HG03439 (cell line): ENCODE results near the gene DBP.
"Not testable (repeated sequence)": the region's sequence is repeated elsewhere in the genome, so short reads cannot be mapped to it uniquely, and the experiment has no call there.

ENCODE experiments used
- ATAC-seq: cut with Tn5 transposase; IDR thresholded peaks from one replicate; pipeline ENCODE4 v1.9.1; 2021; ENCODE audit warnings: mild to moderate bottlenecking, moderate library complexity; ENCODE audit not compliant: unreplicated experiment

Gene DBP, protein sequence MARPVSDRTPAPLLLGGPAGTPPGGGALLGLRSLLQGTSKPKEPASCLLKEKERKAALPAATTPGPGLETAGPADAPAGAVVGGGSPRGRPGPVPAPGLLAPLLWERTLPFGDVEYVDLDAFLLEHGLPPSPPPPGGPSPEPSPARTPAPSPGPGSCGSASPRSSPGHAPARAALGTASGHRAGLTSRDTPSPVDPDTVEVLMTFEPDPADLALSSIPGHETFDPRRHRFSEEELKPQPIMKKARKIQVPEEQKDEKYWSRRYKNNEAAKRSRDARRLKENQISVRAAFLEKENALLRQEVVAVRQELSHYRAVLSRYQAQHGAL

DNA sequence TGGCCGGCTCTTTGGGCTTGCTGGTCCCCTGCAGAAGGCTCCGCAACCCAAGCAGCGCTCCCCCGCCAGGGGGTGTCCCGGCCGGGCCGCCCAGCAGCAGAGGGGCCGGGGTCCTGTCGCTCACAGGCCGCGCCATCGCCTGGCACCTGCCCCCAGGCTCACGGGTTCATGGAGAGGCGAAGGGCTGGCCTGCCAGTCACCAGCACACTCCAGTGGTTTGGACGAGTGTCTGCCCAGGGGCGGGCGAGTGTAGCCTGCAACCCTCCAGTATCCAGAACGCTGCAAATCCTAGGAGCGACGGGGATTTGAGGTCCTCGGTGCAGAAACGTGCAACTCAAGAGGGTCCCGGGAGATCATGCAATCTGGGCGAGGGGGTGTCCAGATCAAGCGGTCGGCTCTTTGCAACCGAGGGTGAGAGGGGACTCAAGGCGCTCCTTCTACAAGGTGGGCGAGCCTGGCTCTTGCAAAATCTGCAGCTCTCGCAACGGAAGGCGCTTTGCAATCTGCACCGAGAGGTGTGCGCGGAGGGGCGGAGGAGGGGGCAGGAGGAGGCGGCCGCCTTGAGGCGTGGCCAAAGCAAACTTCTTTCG is at the start of gene DBP:
TSS of gene DBP (minus strand) at position 521 of the 590 bp plus-strand sequence. CDS start at position 136, 385 bp downstream.
- peak; percentile 0 for ATAC-seq

DNA sequence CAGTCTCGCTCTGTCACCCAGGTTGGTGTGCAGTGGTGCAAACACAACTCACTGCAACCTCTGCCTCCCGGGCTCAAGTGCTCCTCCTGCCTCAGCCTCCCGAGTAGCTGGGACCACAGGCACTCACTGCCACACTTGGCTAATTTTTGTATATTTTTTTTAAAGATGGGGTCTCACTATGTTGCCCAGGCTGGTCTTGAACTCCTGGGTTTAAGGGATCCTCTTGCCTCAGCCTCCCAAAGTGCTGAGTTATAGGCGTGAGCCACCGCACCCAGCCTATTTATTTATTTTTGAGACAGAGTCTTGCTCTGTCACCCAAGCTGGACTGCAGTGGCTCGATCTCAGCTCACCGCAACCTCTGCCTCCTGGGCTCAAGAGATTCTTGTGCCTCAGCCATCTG is 49.5 kb upstream of the DBP start:
- not testable (repeated sequence) for ATAC-seq

DNA sequence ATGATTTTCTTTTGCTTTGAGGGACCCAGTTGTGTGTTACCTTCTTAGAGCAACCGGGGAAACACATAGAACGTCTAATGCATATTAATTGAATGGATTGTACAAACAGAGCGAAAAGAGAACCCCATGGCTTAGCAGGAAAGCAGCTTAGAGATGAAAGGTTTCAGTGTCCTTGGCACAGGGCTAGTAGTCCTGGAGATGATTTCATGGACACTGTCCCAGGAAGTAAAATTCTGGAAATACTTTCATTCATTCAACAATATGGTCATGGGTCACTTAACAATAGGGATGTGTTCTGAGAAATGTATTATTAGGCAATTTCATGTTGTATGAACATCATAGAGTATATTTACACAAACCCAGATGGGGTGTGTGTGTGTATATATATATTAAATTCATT is 48.9 kb upstream of the DBP start:
- ATAC-seq: no peak

DNA sequence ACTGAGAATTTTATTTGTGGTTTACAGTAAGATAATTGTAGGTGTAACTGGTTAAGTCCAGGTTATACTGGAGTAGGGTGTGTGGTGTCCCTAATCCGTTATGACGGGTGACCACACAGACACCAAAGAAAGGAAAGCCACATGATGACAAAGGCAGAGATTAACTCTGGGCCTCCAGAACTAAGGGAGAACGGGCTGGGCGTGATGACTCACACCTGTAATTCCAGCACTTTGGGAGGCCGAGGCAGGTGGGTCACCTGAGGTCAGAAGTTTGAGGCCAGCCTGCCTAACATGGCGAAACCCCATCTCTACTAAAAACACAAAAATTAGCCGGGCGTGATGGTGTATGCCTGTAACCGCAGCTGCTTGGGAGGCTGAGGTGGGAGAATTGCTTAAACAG is 48.4 kb upstream of the DBP start:
- ATAC-seq: no peak

DNA sequence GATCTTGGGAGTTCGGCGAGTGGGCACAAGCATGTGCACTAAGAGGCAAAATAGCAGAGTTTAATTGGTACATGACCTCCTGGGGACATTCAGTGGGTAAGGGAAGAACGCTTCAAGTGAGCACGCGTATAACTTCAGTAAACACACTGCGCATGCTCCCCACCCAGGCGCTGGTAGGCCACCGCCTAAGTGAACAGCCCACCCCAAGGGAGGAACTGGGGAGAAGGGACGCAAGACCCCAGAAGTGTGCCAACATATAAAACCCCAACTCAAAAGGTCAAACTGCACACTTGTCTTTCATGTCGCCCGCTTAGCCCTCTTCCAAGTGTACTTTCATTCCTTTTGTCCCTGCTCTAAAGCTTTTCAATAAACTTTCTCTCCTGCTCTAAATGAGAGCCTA is 46.2 kb upstream of the DBP start:
- no peak for ATAC-seq

DNA sequence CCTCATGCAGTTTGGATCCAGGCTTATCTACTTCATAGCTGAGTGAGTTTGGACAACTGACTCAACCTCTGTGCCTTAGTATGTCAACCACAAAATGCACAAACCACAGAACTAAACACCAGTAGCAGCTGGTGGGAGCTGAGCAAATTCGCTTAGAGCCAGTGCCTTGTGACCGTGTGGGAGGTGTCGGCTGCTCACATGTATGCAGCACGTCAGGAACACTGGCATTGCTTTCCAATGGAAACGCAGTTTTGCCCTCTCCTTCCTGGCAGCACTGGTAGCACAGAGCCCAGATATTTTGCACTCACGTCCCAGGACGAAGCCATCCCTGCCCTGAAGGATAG is 43.9 kb upstream of the DBP start:
- ATAC-seq: no peak

DNA sequence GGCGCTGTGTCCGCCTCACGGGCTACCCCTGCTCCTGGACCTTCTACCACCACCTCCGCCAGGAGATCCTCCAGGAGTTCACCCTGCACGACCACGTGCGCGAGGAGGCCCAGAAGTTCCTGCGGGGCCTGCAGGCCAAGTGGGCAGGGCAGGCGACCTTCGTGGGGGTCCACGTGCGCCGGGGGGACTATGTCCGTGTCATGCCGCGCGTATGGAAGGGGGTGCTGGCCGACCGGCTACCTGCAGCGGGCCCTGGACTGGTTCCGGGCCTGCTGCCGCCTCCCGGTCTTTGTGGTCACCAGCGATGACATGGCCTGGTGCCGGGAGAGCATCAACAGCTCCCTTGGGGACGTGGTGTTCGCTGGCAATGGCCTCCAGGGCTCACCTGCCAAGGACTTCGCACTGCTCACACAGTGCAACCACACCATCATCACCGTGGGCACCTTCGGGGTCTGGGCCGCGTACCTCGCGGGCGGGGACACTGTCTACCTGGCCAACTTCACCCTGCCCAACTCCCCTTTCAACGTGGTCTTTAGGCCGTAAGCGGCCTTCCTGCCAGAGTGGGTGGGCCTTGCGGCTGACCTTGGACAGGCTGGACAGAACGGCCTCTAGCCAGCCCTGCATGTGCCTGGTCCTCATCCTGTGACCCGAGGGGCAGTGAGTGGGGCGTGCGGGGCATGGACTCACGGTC is 43.4 kb upstream of the DBP start:
- no peak for ATAC-seq

DNA sequence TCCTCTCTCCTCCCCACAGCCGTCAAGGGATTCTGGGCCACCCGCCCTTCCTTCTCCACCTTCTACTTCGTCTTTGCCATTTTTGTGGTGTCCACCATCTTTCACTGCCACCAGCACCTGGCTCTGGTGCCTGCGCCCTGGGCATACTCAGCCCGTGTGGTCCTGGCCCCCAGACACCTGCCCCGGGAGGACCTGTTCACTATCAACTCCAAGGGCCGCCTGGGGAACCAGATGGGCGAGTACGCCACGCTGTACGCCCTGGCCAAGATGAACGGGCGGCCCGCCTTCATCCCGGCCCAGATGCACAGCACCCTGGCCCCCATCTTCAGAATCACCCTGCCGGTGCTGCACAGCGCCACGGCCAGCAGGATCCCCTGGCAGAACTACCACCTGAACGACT is 42.8 kb upstream of the DBP start:
- not testable (repeated sequence) for ATAC-seq

DNA sequence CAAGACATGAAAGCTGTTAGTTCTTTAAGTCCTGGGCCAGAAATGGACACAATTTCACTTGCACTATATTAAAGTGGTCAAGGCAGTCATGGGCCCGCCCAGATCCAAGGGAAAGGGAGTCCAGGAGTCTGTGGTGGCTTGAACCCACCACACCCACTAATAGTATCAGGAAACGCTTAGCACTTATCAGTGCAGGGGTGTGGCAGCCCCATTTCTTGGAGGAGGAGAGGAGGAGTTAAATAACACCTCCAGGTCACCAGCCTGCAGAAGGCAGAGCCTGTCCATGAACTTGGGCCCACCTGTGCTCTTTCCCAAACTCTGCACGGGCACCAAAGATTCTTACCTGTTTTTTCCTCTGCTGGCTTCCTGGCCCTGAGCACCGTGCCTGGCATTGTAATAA is 41.0 kb upstream of the DBP start:
- ATAC-seq: no peak

DNA sequence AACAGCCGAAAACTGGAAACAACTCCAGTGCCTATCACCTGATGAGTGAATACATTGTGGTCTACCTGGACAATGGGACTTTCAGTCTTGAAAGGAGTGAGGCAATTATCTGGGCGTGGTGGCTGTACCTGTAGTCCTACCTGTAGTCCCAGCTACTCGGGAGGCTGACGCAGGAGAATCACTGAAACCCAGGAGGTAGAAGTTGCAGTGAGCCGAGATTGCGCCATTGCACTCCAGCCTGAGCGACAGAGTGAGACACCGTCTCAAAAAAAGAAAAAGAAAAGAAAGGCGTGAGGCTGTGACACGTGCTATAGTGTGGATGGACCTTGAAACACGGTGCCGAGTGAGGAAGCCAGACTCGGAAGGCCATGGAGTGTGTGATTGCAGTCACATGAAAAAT is 39.7 kb upstream of the DBP start:
- no peak for ATAC-seq

DNA sequence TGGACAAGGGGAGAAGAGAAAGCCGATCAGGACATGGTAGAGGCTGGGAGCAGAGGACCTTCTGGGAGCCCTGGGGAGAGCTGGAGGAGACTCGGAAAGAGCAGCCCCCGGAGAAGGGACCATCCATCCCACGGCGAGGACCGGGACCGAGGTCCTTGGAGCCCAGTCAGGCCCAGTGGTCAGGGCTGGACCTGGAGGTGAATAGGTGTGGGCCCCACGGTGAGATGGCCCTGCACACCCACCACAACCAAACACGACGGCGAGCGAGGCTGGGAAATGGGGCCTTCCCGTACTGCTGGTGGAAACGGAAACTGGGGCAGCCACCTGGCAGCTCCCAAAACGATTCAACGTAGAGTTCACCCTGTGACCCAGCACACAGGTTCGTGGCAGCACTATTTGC is 39.3 kb upstream of the DBP start:
- ATAC-seq: no peak

DNA sequence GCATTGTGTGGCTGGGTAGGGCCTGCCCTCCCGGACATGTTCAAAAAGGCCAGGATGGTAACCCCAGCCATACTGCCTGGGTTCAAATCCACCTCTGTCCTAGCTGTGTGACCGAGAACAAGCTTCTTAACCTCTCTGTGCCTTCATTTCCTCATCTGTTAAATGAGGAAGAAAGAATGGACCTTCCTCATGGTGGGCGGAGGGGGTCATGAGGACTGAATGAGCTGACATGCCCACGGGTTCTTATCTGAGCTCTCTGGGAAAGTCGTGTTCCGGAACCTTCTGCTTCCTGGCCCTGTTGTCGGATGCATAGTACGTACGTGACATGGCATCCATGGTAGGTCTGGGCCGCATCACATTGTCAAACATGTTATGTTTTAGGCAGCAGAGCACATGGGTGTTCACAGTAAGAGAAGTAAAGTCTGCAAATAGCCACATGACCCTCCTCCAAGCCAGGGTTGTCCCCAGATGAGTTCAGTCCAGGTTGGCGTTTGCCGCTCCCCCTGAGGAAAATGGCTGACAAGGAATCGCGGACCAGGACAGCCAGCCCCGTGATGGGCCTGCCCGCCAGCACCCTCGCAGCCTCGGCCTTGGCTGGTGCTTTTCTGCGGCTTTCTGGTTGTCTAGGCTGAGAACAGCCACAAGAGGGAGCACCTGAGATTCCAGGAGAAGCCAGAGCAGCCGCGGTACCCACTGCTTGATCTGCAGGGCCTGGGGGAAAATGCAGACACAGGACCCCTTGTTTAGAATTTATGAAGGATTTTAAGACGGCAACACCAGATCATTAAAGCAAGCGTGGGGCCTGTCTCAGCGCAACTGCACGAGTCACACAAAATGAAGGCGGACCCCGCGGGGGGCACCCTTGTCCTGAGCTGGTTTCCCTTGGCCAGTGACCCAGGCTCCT is 38.0 kb upstream of the DBP start:
- ATAC-seq: no peak

DNA sequence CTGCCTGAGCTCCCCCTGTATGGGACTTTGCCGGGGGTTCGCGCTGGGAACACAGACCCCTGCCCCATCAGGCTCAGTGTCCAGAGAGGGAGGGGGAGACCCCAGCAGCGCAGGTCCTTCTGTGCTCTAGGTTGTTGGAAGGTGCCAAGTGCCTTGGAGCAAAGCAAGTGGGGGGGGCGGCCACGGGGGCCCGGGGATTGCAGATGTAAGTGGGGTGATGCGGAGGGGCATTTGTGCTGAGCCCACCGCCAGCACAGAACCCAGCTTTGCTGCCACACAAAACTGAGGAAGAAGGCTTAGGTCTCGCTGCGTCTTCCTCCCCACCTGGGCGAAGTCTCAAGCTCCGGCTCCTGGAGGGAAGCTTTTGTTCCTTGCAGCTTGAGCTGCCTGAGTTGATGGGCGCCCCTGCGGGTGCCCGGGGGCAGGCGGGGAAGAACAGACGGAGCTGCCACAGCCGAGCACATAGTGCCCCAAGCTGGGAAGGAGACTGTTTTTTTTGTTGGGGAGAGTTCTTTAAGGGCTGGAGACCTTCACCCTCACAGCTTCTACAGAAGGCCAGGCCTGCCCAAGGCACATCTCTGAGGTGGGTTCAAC is 37.1 kb upstream of the DBP start:
- no peak for ATAC-seq

DNA sequence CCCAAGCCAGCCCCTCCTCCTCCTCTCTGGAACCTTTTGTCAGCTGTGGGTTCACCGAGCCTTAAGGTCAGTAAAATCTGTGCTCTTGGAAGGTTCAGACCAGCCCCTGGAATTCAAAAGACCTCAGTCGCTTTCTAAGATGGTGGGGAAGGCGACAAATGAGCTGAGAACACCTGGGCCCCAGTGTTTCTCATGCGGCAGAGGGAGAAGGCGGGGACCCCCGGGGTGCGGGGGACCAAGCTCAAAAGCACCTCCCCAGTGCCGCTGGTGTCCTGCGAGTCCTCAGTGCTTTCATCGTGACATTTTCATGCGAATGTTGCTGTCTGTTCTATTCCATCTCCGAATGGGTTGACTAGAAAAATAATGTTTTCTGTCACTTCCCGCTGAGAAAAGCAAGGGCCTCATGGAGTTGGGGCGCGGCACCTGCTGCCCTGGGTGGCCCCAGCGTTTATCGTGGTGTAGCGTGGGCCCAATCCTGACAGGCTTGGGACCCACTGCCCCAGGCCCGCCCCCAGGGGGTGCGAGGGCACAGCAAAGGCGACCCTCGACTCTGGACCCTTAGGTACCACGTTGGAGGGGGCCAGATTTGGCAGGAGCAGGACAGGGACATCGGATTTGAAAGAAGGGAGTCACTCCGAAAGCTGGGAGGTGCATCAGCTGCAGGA is 36.4 kb upstream of the DBP start:
- ATAC-seq: no peak

DNA sequence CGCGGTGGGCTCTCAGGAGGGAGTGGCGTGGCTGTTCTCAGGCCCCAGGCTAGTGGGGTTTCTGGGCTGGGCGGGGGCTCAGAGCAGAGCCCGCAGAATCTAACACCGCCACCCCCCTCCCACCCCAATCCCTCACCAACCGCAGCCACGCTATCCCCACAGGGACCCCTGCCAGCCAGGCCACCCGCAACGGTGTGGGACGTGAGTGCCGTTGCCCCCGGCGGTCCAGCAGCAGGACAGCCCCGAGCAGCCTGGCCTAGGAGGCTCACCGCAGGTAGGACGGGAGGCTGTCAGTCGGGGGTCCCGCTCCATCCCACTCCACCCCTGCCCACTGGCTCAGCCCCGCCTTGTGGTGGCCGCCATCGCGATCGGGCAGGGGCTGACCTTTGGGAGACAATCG is 35.8 kb upstream of the DBP start, which contains the start of gene NTN5:
TSS of gene NTN5 (minus strand) at position 24 of the 400 bp plus-strand sequence. CDS start 2,031 bp downstream, outside the sequence.
- ATAC-seq: no peak

DNA sequence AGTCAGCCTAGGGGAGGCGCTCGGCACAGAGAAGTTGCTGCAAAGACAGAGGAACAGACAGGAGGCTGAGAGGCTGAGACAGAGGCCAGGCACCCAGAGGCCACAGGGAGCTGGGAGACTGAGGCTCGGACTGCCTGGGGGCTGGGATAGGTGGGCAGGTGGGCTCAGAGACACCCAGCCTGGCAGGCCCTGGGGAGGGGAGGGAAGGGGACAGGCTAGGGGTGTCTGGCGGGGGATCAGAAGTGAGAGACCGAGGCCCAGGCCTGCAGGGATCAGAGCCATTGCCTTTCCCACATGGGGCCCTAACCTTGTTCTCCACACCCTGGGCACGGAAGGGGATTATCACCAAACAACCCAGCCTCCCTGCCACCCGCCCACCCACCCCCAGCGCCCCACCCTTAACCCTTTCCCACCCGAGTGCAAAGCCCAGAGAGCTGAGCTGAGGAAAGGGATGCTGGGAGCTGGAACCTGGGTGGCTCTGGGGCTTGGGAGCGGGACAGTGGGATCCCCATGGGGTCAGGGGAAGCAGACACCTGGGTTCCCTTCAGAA is 34.3 kb upstream of the DBP start:
- no peak for ATAC-seq

DNA sequence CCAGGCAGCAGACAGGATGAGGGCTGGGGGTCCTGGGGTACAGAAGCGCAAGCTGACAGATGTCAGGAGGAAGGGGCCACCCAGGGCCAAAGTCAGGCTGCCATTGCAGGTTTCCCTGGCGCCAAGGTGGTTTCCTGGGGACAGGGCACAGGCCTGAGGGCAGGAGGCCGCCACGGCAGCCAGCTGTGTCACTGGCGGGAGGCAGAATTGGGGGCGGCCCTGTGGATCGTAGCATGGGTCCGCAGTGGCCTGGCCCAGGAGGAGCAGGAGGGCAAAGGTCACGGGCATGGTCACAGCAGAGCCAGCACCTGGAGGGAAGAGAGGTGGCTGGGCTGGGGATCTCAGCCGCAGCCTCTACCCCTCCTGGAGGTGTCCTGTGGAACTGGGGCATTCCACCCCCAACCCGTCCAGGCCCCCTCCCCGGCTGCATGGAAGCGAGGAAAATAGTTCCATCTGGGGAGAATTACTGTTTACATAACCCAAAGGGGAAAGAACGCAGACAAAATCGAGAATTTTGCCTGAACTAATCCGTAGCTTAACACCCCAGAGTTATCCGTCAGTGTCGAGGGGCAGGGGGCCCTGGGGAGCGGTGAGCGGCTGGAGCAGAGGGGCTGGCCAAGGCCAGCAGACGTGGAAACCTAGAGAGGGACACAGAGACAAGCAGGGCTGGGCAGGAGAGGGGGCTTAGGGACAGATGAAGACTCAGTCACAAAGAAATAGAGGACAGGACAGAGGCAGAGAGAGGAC is 33.7 kb upstream of the DBP start:
- no peak for ATAC-seq

DNA sequence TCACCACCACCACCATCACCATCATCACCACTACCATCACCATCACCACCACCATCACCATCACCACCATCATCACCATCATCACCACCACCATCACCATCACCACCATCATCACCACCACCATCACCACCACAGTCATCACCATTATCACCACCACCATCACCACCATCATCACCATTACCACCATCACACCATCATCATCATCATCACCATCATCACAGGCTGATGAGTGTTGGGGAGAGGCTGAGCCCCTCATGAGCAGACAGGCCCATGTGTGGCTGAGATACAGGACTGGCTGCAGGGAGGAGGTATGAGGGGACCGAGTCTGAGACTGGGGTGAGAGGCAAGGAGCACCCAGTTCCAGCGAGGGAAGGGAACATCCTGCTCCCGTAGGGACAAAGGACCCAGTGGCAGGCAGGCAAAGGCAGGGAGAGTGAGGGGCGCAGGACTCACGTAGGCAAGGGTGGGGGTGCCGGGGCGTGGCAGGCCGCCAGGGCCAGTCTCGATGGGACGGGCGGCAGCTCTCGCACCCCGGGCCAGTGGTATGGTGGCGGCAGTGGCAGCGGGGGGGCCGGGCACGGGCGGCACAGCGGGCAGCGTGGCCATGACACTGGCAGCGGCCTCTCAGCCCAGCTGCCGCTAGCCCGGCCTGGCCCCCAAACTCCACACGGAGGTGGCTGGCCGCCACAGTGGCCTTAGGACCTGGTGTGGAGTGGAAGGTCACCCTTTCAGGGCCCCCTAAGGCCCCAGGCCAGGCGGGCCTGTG is 32.9 kb upstream of the DBP start:
- ATAC-seq: no peak

DNA sequence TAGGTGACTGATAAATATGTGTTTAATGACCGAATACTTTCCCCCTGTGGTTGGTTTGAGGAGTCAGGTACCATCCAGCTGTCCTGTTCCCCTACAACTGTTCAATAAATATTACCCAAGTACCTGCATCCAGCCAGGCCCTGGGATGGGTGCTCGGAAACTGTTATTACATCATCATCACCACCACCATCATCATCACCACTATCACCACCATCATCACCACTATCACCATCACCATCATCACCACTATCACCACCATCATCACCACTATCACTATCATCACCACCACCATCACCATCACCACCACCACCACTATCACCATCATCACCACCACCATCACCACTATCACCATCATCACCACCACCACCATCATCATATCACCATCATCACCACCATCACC is 31.6 kb upstream of the DBP start:
- no peak for ATAC-seq
